ENCODE data around the gene LIX1L.

GRCh38 chr1:145887631-145888030, 70.2 kb downstream of the LIX1L start:
- TF ChIP-seq FOS (IDR thresholded peaks at IDR 0.05; ENCODE audit: low read depth, low read length) (no peak), SMC3 (IDR thresholded peaks at IDR 0.05; ENCODE audit: low read depth, low read length) (no peak), CHD1 (IDR thresholded peaks at IDR 0.05; ENCODE audit: low read depth, low read length) (no peak), POLR2A (IDR thresholded peaks at IDR 0.05; ENCODE audit: low read depth, low read length) (no peak), USF2 (IDR thresholded peaks at IDR 0.05; ENCODE audit: low read depth, low read length) (no peak), CEBPB (IDR thresholded peaks at IDR 0.05; ENCODE audit: low read depth, low read length) (no peak), RAD21 (IDR thresholded peaks at IDR 0.05; ENCODE audit: low read length) (no peak), ELK1 (IDR thresholded peaks at IDR 0.05; ENCODE audit: borderline replicate concordance, low read depth, low read length) (no peak), MXI1 (IDR thresholded peaks at IDR 0.05; ENCODE audit: borderline replicate concordance, low read depth, low read length) (no peak), RCOR1 (IDR thresholded peaks at IDR 0.05; ENCODE audit: insufficient replicate concordance, low read length) (no peak), MAFK (IDR thresholded peaks at IDR 0.05; ENCODE audit: low read depth, low read length) (no peak), RFX5 (IDR thresholded peaks at IDR 0.05; ENCODE audit: low read depth, low read length) (no peak)
- TF ChIP-seq, protein P1, sequence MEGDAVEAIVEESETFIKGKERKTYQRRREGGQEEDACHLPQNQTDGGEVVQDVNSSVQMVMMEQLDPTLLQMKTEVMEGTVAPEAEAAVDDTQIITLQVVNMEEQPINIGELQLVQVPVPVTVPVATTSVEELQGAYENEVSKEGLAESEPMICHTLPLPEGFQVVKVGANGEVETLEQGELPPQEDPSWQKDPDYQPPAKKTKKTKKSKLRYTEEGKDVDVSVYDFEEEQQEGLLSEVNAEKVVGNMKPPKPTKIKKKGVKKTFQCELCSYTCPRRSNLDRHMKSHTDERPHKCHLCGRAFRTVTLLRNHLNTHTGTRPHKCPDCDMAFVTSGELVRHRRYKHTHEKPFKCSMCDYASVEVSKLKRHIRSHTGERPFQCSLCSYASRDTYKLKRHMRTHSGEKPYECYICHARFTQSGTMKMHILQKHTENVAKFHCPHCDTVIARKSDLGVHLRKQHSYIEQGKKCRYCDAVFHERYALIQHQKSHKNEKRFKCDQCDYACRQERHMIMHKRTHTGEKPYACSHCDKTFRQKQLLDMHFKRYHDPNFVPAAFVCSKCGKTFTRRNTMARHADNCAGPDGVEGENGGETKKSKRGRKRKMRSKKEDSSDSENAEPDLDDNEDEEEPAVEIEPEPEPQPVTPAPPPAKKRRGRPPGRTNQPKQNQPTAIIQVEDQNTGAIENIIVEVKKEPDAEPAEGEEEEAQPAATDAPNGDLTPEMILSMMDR (conservative IDR thresholded peaks at IDR 0.05; ENCODE audit: low read depth, low read length): no peak

Data from IMR-90 (cell line).